Measurements from ENCODE around the gene COMTD1. TPM values are rescaled to one million over a fixed set of nuclear protein-coding genes. Genes with fewer than 3 reads are reported as not detected.

Gene COMTD1
- total RNA-seq, 1 experiment from 2014 or later, result 20.5 TPM

DNA sequence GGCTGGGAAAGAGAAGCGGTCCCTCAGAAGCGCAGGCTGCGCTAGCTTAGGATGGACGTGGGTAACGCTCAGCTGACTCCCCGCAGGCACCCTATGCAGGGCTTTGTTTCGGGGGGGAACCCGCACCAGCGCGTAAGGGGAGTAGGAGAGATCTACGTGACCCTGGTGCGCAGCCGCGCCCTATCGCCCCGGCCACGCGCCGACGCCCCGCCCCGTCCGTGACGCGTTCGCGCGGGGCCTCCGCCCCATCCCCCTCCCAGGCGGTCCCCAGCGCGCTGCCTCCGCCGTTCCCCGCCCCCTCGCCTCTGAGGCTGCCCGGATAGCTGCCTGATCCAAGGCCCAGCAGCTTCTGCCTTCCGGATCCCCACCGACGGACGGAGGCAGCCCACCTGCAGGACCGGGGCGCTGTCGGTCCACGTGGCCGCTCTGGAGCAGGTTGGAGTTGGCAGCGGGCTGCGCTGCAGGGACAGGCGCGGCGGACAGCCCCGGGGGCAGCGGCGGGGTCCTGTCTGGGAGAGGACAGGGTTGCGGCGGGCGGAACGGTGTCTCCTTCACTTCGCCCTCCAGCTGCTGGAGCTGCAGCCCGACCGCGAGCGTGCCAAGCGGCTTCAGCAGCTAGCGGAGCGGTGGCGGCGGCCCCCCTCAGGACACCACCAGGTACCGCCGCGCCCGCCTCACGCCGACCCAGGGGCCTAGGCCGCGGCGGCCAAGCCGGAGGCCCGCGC, 25.3 kb downstream of the COMTD1 start, which contains the start of gene VDAC2:
Gene VDAC2, plus strand, starts transcription at position 515 of the 725 bp plus-strand sequence. CDS start 363 bp downstream, outside the sequence.
- peaks cover 47% of the 10 kb centered on the region for H3K79me2 ChIP-seq (ENCODE audit: low read depth)
- TF ChIP-seq, protein P1, sequence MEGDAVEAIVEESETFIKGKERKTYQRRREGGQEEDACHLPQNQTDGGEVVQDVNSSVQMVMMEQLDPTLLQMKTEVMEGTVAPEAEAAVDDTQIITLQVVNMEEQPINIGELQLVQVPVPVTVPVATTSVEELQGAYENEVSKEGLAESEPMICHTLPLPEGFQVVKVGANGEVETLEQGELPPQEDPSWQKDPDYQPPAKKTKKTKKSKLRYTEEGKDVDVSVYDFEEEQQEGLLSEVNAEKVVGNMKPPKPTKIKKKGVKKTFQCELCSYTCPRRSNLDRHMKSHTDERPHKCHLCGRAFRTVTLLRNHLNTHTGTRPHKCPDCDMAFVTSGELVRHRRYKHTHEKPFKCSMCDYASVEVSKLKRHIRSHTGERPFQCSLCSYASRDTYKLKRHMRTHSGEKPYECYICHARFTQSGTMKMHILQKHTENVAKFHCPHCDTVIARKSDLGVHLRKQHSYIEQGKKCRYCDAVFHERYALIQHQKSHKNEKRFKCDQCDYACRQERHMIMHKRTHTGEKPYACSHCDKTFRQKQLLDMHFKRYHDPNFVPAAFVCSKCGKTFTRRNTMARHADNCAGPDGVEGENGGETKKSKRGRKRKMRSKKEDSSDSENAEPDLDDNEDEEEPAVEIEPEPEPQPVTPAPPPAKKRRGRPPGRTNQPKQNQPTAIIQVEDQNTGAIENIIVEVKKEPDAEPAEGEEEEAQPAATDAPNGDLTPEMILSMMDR (conservative IDR thresholded peaks at IDR 0.05), result no peak
- TF ChIP-seq EZH2 (IDR thresholded peaks at IDR 0.05; ENCODE audit: low read depth), result no peak
- H3K4me2 ChIP-seq, result peak within 1 kb of the TSS; percentile 99
- peak within 1 kb of the TSS; percentile 93 for H2AFZ ChIP-seq
- H3K36me3 ChIP-seq (ENCODE audit: low read depth), result peaks cover 26% of the 10 kb centered on the region
- H3K27ac ChIP-seq, result peak within 1 kb of the TSS; percentile 86
- no peaks in the 10 kb centered on the region for H3K27me3 ChIP-seq (ENCODE audit: insufficient read depth, low read depth)
- peaks cover 45% of the 10 kb centered on the region for H3F3A ChIP-seq (ENCODE audit: insufficient read depth, low read depth)
- ChIA-PET POLR2A (ENCODE audit: unreplicated experiment) (interaction anchor here (0.5 to 0.8 kb wide), 8 partner anchors 8 to 1211 kb away, joined by 3 to 19 read pairs (median 3); no protein-coding TSS in a partner anchor), CTCF (interaction anchor here (1.4 to 1.8 kb wide), 3 partner anchors 22 to 26 kb away, joined by 4 to 23 read pairs (median 10); partner anchors contain the start of gene COMTD1)
- H3K4me1 ChIP-seq (replicated peaks; ENCODE audit: insufficient read depth), result peaks cover 33% of the 10 kb centered on the region
- H4K20me1 ChIP-seq (ENCODE audit: insufficient read depth), result peaks cover 23% of the 10 kb centered on the region
- no peaks in the 10 kb centered on the region for H3K9me2 ChIP-seq (ENCODE audit: insufficient read depth)
- H3K9me3 ChIP-seq (ENCODE audit: insufficient read depth, low read depth), result no peaks in the 10 kb centered on the region
- intact Hi-C loops (cut with micrococcal nuclease; ENCODE audit: unreplicated experiment), result loop anchor here (1.0 kb wide), 3 partner anchors 15 to 22 kb away; no protein-coding TSS in a partner anchor
- peak; percentile 62 to 94 for DNase-seq
- H3K4me3 ChIP-seq, result peak within 1 kb of the TSS; percentile 77
- BruUV-seq (replicated peaks), result no TSS peak

DNA sequence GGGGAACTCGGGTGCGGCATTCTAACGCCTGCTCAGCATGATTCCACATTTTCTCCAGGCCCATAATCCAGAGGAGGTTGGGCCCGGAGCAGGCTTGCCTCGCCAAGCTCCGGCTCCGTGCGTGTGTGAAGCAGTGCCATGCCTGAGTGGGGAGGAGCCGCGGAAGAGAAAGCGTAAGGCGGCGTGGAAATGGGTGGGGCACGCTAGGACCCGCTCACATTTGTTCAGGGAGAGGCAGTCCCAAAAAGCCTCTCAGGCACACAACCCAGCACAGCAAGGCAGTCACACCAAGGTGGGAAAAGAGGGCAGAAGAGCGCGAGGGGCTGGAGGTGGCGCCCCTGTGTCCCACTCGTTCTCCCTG, 25.9 kb downstream of the COMTD1 start:
- CTCF ChIA-PET, result interaction anchor here (0.6 to 1.4 kb wide), 3 partner anchors 22 to 85 kb away, joined by 4 to 6 read pairs (median 5); no protein-coding TSS in a partner anchor
- DNase-seq, result no peak
- POLR2A ChIA-PET (ENCODE audit: unreplicated experiment), result interaction anchor here (0.5 to 0.8 kb wide), 4 partner anchors 14 to 82 kb away, joined by 3 to 4 read pairs (median 3); no protein-coding TSS in a partner anchor

More for the DNA sequence above, 25.9 kb downstream of the COMTD1 start:
- Histone ChIP-seq H3K9me3 (ENCODE audit: insufficient read depth, low read depth) (no peaks in the 10 kb centered on the region), H3K9me2 (ENCODE audit: insufficient read depth) (no peaks in the 10 kb centered on the region), H3K36me3 (ENCODE audit: low read depth) (peaks cover 23% of the 10 kb centered on the region), H3K27ac (peak overlapping the region; percentile 86), H3K27me3 (ENCODE audit: insufficient read depth, low read depth) (no peaks in the 10 kb centered on the region), H3K4me1 (replicated peaks; ENCODE audit: insufficient read depth) (peaks cover 35% of the 10 kb centered on the region), H3F3A (ENCODE audit: insufficient read depth, low read depth) (peaks cover 43% of the 10 kb centered on the region), H3K4me2 (peak overlapping the region; percentile 99), H2AFZ (peak overlapping the region; percentile 93), H3K4me3 (peak overlapping the region; percentile 77), H3K79me2 (ENCODE audit: low read depth) (peaks cover 42% of the 10 kb centered on the region), H4K20me1 (ENCODE audit: insufficient read depth) (peaks cover 22% of the 10 kb centered on the region)
- intact Hi-C loops (cut with micrococcal nuclease; ENCODE audit: unreplicated experiment), result loop anchor here (1.0 kb wide), 1 partner anchor 22 kb away; no protein-coding TSS in a partner anchor
- TF ChIP-seq, protein P1 (conservative IDR thresholded peaks at IDR 0.05), result no peak
- no peak for TF ChIP-seq EZH2 (IDR thresholded peaks at IDR 0.05; ENCODE audit: low read depth)
- TSS peak; percentile 94 for BruUV-seq (replicated peaks)

Measured in PC-9 (cell line).